Measurements from ENCODE around the gene FAM229A. TPM values are rescaled to one million over a fixed set of nuclear protein-coding genes. Genes with fewer than 3 reads are reported as not detected.

FAM229A gene
- total RNA-seq, 1 donor: 1.7 TPM

DNA sequence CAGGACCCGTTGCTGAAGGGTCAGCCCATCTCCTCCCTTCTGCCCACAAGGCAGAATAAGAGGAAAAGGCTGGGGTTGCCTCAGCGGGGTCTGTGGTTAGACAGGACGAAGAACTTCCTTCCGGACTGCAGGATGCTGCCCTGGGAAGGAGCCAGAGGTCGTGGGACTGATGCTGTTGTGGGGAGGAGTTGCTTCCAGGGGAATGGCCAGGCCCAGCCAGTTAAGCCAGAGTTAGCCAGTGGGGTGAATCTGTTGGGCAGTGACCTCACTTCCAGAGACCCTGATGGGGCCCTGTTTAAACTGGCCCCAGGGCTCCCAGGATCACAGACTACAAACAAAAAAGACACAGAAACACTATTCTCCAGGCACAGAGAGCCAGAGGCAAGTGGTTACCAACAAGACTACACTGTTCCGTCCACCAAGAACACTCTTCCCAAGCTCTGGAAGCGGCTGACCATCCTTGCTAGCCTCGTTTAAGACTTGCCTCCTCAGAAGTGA lies 13.0 kb downstream of the FAM229A start:
- no peak overlapping the region for H3K4me3 ChIP-seq (ENCODE audit: low read depth, low read length)
- no peak for DNase-seq (ENCODE audit: low read depth)
- TF ChIP-seq, protein P1, sequence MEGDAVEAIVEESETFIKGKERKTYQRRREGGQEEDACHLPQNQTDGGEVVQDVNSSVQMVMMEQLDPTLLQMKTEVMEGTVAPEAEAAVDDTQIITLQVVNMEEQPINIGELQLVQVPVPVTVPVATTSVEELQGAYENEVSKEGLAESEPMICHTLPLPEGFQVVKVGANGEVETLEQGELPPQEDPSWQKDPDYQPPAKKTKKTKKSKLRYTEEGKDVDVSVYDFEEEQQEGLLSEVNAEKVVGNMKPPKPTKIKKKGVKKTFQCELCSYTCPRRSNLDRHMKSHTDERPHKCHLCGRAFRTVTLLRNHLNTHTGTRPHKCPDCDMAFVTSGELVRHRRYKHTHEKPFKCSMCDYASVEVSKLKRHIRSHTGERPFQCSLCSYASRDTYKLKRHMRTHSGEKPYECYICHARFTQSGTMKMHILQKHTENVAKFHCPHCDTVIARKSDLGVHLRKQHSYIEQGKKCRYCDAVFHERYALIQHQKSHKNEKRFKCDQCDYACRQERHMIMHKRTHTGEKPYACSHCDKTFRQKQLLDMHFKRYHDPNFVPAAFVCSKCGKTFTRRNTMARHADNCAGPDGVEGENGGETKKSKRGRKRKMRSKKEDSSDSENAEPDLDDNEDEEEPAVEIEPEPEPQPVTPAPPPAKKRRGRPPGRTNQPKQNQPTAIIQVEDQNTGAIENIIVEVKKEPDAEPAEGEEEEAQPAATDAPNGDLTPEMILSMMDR (IDR thresholded peaks at IDR 0.05; ENCODE audit: insufficient read depth, low read length): no peak

DNA sequence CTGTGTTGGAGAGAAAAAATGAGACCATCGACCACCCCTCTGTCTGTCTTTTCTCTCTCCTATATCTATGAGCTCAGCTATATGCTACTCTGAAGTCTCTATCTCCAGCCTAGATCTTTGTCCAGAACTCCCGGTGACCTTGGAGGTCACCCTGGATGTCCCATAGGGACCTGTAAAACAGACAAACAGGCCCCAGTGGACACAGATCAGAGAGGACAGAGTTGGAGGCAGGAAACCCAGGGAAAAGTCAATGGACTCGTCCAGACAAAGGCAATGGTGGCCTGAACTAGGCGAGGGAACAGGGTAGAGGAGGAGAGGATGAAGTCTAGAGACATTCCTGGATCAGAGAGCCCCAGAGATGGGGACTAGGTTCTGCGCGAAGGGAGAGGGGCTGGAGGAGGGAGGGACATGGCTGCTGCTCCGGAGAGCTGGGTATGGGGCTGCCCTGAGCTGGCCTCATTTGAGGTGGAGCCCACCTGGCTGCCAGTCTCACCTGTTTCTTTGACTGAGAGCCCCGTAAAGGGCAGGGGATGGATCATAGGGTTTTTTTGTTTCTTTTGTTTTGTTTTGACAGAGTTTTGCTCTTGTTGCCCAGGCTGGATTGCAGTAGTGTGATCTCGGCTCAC lies 15.6 kb downstream of the FAM229A start:
- no peak overlapping the region for H3K4me3 ChIP-seq (ENCODE audit: low read depth, low read length)

DNA sequence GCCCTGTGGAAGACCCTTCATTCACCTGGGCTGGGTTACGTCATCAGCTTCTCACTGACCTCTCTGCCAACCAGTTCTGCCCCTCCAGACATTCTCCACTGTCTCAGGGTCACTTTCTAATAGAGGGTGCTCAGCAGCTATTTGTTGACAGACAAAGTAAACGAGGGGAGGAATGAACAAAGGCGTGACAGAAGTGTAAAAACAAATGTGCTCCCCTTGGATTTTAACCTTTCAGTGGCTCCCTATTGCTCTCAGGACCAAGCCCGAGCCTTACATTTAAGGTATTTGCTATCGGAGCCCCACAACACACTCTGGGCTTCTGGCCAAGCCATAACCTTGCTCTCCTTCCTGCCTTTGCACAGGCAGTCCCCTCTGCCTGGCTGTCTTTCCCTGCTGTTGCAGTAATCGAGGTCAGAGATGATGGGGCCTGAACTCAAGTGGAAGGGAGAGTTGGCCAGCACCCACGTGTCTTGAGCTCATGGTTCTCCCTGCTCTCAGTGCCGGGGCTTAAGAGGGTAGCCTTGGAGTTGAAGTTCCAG lies 16.9 kb downstream of the FAM229A start:
- TF ChIP-seq, protein P1 (IDR thresholded peaks at IDR 0.05; ENCODE audit: insufficient read depth, low read length): no peak
- DNase-seq (ENCODE audit: low read depth): no peak
- no peak overlapping the region for H3K4me3 ChIP-seq (ENCODE audit: low read depth, low read length)

More for the DNA sequence above, 15.6 kb downstream of the FAM229A start:
- no peak for DNase-seq (ENCODE audit: low read depth)
- TF ChIP-seq, protein P1 (IDR thresholded peaks at IDR 0.05; ENCODE audit: insufficient read depth, low read length): no peak

DNA sequence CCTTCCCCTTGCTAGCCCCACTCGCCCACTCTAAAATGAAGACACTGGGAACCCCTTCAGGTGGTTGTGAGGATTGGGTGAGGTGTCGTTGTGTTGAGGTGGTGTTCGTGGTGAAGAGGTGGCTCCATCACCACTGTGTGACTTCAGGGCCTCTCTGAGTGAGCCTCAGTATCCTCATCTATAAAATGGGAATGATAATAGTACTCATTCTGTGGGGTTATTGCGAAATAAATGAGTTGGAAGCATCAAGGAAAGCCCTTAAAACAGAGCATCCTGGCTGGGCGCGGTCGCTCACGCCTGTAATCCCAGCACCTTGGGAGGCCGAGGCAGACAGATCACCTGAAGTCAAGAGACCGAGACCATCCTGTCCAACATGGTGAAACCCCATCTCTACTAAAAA lies 19.6 kb downstream of the FAM229A start:
- DNase-seq (ENCODE audit: low read depth): no peak
- TF ChIP-seq, protein P1 (IDR thresholded peaks at IDR 0.05; ENCODE audit: insufficient read depth, low read length): no peak
- H3K4me3 ChIP-seq (ENCODE audit: low read depth, low read length): no peak overlapping the region

DNA sequence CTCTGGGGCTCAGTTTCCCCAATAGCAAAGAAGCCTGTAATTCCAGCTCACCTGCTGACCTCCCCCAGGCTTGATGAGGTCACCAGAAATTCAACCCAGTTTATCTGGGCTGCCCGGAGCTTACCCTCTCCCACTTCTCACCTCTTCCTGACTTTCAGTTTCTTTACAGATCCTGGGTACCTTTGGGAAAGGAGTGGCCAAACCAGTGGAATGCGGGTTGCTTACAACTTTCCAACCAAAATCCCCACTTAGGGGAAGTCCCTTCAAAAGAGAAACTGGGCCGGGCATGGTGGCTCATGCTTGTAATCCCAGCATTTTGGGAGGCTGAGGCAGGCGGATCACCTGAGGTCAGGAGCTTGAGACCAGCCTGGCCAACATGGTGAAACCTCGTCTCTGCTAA lies 20.3 kb downstream of the FAM229A start:
- DNase-seq (ENCODE audit: low read depth): no peak

DNA sequence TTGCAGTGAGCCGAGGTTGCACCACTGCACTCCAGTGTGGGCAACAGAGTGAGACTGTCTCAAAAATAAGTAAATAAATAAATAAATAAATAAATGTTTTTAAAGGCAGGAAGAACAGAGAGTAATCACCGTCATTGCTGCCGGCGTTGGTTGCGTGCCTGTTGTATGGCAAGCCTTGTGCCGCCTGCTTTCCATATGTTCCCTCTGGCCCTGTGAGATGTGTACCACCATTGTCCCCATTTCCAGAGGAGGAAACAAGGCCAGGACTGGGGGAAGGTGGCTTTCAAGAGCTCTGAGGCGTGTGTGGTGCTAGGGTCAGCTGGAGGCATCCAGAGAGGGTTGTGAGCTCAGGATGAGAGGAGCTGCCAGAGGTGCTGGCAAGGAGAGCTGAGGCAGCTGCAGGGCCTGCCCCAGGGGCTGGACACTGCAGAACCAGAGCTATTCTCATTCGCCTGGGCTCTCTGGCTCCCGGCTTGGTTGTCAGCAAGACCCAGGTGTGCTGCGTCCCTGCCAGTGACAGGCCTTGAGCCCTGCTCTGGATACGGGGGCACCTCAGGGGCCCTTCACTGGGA lies 21.0 kb downstream of the FAM229A start:
- TF ChIP-seq, protein P1 (IDR thresholded peaks at IDR 0.05; ENCODE audit: insufficient read depth, low read length): no peak
- no peak overlapping the region for H3K4me3 ChIP-seq (ENCODE audit: low read depth, low read length)
- no peak for DNase-seq (ENCODE audit: low read depth)

More for the DNA sequence above, 20.3 kb downstream of the FAM229A start:
- no peak overlapping the region for H3K4me3 ChIP-seq (ENCODE audit: low read depth, low read length)
- TF ChIP-seq, protein P1 (IDR thresholded peaks at IDR 0.05; ENCODE audit: insufficient read depth, low read length): no peak

Data from fibroblast of the aortic adventitia (primary cell).